Mesenteric fat pad (tissue), 1 donor: ENCODE measurements around the gene ADRA1B. TPM values are rescaled to one million over a fixed set of nuclear protein-coding genes. Genes with fewer than 3 reads are reported as not detected.

ENCODE experiments used
- DNase-seq: peaks from one replicate; pipeline ENCODE4 v3.0.0-alpha.2; 2020; ENCODE audit warnings: low spot score
- total RNA-seq: library from RNA; stranded (reverse); fragmentation: NEBNext Ultra II Directional; extraction: Animal tissue kit (Norgen Biotek cat#: 25700); gene quantifications from one replicate; pipeline ENCODE4 v1.2.1, GENCODE V29; 2021
- donor health status: DM: yes; HTN: yes; CAD: no.

ADRA1B gene
- total RNA-seq, 1 donor from 2014 or later, result 6.6 TPM

DNA sequence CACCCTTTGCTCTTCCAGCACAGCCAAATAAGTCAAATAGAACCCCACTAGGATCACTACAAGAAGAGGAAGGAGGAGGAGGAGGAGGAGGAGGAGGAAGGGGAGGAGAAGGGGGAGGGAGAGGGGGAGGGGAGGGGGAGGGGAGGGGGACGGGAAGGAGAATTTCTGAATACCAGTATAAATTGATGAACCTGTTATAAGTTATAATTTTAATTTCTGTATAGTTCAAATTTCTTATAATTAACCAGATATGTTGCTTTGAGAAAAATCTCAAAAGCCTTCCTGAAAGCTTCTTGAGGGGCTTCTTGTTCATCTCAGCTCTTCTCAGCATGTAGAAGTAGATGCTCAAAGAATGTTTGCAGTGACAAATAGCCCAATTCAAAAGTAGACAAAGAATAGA lies 15.0 kb upstream of the ADRA1B start:
- no peak for DNase-seq

DNA sequence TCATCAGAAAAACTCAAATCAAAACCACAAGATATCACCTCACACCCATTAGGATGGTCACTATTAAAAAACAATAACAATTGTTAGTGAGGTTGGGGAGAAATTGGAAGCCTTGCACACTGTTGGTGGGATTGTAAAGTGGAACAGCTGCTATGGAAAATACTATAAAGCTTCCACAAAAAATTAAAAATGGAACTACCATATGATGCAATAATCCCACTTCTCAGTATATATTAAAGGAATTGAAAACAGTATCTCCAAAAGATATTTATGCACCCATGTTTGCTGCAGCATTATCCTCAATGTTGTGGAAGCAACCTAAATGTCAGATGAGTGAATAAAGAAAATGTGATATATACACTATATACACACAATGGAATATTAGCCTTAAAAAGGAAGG lies 14.5 kb upstream of the ADRA1B start:
- DNase-seq, result no peak

DNA sequence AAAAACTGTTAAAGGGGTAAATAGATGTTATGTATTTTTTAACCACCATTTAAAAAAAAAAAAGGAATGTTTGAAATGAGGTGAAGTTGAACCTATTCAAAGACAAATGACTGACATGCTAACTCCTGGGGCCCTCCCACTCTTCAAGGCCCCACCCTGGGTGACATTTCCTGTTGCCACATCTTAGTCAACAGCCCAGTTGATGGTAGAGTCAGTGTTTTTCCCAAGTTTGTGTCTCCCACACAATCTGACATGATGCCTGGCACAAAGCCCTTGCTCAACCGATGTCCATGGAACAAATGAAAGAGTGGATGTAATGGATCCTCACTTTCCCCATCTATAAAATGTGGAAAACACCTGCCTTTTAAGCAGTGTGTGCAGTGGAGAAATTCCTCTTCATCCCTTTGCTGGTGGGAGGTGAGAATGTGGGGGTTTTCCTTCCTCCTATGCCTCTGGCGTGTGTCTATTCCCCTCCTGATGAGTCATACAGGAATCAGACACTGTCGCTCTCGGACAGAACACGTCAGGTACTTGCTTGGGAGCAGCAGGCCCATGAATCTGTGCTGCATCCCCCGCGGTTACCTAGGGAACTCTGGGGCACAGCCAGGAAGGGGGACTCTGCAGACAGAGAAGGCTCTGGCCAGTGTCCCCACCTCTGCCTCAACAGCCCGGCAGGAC lies 13.7 kb upstream of the ADRA1B start:
- DNase-seq, result no peak

DNA sequence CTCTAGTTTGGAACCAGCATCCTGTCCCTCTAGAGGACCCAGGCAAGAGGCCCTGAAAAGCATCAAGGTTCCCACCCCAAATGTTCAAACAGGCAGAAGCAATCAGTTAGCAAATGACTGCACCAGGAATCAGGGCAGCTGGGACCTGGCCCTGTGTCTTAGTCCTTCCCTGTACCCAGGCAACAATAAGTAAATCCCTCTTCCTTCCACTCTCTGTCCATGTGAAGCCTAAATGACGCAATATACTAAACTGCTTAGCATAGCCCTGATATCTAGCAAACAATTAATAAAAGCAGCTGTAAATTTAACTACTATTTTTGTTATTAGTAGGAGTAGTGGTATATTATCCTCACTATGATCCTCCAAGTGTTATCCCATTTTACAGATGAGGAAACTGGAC lies 13.2 kb upstream of the ADRA1B start:
- DNase-seq, result no peak

DNA sequence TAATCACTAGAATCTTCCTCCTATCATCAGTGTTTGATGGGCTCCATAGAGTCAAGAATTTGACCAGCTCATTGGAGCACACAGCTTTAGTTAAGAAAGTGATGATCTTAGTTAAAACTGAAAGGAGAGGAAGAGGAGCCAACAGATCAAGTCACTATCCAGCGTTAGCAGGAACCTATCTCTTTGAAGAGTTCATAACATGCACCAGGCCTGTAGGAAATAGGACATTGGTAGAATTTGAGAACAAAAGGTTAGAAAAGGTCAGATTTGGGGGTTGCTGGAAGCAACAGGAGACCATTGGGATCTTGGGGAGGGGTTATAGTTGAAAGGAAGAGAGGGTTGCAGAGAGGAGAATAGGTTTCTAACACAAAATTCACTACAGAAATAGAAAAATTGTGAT lies 11.4 kb upstream of the ADRA1B start:
- DNase-seq, result no peak

DNA sequence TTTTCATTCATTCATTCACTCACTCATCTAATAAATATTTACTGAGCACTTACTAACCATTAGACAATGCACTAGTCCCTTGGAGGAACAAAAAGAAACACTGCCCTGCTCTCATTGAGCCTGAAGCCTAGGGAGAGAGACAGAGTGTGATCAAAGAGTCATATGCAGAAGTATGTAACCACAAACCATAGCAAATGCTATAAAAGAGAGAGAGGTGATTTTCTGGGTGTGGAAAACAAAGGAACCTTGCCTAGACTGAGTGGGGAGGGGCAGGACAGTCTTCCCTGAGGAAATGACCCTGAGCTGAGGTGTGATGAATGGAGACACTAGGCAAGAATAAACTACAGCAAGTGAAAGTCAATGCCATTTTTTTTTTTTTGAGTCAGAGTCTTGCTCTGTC lies 10.8 kb upstream of the ADRA1B start:
- no peak for DNase-seq

DNA sequence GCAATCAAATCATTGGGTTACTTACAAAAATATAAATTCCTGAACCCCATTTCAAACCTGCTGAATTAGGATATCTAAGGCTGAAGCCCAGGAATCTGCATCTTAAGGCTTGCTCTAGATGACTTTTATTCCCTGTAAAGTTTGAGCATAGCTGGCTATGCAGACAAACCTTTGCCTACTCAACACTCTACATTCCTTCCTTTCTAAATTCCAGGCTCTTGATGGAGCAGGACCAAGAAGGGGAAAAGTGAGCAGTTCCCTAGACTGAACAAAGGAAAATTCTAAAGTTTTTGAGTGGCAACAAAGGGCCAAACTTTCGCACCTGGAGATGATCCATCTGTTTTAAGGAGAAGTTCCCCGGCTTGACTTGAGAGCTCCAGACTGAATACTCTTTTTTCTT lies 9.8 kb upstream of the ADRA1B start:
- no peak for DNase-seq

DNA sequence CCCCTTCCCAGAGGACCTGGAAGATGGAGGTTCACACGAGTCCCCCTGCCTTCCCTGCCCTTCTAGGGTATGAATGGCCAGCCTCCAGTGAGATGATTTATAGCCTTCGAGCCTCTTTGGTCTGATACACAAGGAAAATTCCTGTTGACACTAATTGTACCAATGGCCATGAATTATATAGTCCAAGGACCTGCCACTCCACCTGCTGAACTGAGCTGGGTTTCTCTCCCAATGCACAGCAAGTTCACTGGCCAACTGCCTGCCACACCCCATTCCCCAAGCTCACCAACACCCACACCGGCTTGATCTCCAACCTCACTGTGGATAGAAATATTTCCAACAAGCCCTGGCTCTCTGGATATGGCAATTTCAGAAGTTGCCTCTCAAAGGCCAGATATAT lies 9.3 kb upstream of the ADRA1B start:
- DNase-seq, result no peak

DNA sequence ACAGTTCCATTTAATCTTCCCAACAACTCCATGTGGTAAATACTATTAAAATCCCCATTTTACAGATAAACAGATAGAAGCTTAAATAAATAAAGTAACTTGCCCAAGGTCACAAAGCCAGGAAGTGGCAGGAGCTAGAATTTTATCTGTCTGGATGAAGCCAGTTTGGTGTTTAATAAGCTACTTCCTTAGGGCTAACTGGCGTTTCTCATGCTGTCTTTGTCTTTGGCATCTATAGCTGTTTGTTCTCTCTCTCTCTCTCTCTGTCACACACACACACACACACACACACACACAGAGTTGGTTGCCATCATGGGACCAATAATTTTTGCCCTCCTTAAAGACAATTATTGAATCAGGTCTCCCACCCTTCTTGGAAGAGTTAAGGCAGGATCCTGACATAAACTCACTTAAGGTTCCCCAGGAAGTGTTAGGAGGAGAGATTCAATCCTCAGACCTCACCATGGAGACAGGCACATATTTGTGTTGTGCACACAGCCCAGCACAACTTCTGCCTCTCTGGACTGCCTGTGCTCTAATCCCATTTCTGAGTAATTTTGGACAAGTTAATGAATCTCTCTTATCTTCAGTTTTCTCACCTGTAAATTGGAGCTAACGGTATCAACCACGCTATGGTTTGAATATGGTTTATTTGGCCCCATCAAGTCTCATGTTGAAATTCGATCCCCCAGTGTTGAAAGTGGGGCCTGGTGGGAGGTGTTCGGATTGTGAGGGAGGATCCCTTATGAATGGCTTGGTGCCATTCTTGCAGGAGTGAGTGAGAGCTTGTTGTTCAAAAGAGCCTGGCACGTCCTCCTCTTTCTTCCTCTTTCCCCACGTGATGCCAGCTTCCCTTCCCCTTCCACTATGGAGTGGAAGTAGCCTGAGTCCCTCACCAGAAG lies 8.3 kb upstream of the ADRA1B start:
- DNase-seq, result no peak

DNA sequence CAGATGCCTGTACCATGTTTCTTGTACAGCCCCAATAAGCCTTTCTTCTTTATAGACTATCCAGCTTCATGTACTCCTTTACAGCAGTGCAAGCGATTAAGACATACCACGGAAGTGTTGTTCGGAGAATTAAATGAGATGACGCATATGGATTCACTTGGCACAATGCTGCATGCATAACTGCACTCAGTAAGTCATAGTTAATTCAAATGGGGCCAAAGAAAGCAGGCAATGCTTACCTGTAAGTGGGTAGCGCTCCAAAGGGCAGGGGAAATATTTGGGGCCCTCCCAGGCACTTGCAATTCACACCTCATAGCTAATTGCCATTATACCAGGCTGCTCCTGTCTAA lies 7.7 kb upstream of the ADRA1B start:
- DNase-seq, result no peak

DNA sequence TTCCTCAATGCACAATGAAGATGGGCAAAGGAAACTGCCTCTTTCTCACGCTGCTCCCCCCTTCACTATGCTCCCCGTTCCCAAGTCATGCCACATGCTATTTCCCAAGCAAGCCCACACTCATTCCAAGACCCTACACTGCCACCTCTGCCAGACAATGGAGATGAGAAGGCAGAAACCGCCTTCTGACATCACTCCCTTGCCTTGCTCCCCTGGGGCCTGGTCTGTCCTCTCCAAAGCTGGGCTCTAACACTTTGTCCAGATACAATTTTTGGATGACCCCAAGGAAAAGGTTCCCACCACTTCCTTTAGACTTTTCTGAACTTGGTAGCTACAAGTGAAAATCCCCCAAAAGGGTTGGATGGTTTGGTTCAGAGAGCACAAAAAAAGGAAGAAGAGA lies 7.2 kb upstream of the ADRA1B start:
- no peak for DNase-seq

DNA sequence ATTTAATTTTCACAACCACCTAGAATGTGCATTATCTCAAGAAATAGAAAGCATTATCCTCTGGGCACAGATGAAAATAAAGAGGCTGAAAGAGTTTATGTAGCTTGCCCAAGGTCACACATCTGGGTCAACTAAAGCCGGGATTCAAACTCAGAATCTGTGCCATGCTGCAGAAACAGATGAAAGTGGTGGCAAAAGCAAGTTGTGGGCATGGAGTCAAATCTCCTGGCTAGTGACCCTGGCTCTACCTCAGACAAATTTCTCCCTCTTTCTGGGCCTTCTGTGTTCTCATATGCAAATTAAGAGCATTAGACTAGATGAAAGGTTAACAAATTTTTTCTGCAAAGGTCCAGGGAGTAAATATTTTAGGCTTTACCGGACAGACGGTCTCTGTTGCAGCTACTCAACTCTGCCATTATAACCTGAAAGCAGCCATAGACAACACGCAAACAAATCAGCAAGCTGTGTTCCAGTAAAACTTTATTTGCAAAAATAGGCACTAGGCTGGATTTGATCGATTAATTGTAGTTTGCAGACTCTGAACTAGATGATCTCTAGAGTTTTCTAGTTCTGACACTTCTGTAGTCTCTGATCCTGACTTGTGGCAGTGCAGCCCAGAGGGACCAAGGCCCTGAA lies 6.0 kb upstream of the ADRA1B start:
- no peak for DNase-seq

DNA sequence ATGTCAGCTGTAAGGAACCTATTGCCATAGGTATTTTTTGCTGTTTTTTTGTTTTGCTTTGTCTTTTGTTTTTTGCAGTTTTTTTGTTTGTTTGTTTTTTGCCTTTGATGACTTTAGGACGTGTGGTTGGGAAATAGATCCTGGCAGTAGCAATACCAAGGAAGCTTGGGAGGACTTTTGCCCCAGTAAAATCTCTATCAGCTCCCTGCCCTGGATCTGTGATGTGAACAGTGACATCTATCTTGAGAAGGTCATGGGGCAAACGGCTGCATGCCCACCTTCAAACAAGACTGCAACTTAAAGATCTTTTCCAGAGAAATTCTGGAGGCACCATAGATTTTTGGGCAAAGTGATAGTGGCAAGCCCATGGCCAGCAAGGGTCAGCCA lies 5.4 kb upstream of the ADRA1B start:
- DNase-seq, result no peak

DNA sequence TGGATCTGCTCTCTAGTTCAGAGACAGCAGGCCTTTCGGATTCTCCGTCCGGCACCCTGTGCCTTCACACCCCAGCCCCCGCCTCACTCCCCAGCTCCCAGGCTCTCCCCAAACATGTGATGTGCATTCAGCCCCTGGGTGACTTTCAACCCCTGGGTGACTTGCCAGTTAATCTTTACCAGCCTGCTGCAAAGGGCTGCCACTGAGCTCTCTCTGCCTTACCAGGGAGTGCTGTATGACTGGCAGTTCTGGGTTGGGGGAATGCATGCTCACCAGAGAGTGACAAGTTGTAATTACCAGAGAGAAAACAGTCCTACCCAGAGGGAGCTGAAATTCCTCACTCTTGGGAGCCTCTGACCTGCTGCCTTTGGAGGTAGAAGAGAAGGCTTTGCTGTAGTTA lies 4.9 kb upstream of the ADRA1B start:
- DNase-seq, result no peak

DNA sequence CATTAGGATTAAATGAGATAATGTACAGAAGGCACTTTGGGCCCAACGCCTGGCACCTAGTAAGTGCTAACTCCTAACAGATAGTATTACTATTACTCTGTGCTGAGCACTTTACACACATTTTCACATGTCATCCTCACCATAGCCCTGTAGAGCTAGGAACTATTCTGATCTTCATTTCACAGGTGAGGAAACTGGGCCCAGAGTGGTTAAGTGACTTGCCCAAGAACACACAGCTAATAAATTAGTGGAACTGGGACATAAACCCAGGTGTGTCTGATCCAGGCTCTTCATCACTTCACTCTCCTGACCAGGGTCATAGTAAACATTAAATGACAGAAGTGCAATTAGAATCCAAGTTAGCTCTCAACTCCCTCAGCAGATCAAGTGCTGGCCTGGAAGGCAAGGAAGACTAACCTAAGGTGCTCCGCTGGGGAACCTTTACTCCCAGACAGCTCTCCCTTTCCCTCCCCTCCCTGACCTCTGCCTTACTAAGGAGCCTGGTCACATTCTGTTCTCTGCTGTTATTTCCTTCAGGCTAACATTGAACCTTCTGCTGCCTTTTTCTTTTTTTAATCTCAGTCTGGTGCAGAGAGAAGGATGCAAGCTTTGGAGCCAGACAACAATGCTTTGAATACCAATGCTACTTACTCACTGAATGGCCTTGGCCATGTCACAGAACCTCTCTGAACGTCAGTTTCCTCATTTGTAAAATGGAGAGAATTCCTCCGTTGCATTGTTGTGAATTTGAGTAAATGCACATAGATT lies 4.1 kb upstream of the ADRA1B start:
- DNase-seq, result no peak

DNA sequence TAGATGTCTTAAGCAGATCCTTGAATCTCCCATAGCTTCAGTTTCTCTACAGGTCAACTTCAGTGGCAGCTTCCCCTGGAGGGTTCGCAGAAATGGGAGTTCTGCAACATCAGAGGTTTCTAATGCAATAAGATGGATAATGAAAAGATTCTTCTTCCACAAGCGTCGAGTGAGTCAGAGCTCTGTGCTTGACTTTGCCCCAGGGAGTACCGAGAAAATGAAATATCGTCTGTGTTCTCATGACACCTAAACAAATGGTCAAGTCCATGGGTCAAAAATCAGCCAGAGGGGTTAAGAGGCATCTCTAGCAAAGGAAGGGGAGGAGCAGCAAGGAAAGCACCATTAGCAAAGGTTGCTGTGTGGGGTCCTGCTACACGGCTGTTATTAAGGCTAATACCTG lies 3.2 kb upstream of the ADRA1B start:
- DNase-seq, result no peak

DNA sequence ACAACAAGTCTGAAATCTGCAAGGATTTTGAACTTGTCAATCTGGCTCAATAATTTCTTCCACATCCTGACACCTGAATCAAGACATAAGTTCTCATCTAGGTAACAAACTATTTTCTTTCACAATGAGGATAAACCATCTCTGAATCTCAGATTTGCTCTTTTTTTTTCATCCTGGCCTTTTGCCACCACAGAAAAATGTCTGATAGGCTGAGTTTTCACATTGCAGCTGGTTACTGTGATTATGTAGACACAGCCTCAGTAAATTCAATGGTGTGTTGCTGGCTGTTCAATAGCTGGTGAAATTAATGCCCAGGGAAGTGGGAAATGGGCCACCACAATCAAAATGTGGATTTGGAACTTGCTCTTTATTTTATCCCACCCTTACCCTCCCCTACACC lies 2.8 kb upstream of the ADRA1B start:
- no peak for DNase-seq

DNA sequence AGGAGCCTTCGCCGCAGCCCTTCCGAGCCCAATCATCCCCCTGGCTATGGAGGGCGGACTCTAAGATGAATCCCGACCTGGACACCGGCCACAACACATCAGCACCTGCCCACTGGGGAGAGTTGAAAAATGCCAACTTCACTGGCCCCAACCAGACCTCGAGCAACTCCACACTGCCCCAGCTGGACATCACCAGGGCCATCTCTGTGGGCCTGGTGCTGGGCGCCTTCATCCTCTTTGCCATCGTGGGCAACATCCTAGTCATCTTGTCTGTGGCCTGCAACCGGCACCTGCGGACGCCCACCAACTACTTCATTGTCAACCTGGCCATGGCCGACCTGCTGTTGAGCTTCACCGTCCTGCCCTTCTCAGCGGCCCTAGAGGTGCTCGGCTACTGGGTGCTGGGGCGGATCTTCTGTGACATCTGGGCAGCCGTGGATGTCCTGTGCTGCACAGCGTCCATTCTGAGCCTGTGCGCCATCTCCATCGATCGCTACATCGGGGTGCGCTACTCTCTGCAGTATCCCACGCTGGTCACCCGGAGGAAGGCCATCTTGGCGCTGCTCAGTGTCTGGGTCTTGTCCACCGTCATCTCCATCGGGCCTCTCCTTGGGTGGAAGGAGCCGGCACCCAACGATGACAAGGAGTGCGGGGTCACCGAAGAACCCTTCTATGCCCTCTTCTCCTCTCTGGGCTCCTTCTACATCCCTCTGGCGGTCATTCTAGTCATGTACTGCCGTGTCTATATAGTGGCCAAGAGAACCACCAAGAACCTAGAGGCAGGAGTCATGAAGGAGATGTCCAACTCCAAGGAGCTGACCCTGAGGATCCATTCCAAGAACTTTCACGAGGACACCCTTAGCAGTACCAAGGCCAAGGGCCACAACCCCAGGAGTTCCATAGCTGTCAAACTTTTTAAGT lies 819 bp downstream of the ADRA1B start:
- no peak for DNase-seq

DNA sequence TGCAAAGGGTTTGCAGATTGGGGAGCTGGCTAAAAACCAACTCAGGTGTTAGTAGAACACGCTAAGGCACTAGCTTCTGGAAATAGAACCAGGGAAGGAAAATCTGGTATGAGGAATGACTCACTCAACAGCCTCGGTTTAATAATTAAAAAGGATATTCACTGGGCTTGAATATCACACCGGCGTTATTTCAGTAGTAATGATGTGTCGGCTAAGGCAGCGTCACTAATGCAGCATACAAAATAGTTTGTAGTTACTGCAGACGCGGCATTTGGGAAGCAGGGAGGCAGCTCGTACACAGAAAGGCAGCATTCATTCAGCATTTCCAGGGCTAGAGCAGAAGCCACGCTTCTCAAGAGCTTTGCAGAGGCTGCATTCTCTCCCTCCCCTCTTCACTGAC lies 1.7 kb downstream of the ADRA1B start:
- no peak for DNase-seq

DNA sequence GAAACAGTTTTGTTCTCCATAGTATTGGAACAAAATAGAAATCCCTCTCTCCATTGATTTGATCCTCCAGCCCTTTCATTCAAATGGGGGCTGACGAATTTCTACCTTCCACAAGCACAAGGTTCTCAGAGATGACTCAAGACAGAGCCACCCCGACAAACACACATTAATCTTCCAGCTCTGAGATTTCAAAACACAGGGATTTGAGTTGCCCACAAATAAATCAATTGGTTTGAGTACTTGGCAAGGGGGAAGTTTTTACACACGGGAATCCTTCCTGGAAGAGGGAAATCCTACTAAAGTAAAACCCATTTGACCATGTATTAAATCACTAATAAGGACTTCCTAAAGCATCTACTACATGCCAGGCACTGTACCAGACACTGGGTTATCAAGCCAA lies 5.4 kb downstream of the ADRA1B start:
- no peak for DNase-seq

DNA sequence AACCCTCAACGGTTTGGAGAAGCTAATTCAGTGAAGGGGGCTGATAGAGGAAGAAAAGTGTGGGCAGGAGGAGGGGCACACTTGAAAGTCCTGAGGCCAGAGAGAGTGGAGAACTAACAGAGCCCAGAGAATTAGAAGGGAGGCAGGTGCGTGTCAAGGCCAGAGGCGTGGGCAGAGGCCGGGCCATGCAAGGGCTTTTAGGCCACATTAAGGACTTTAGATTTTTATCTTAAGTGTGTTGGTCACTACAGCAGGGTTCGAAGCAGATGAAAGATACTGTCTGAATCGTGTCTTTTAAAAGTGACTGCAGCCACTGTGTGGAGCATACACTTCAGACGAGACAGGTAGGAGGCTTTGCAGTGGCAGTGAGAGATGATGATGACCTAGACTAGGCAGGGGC lies 6.7 kb downstream of the ADRA1B start:
- no peak for DNase-seq
